ENCODE results near the gene ACTL7B. TPM values are rescaled to one million over a fixed set of nuclear protein-coding genes. Genes with fewer than 3 reads are reported as not detected.

The ACTL7B gene
- total RNA-seq, 4 donors from 2014 or later, result 0.19 to 0.26 TPM; not detected in 2

DNA sequence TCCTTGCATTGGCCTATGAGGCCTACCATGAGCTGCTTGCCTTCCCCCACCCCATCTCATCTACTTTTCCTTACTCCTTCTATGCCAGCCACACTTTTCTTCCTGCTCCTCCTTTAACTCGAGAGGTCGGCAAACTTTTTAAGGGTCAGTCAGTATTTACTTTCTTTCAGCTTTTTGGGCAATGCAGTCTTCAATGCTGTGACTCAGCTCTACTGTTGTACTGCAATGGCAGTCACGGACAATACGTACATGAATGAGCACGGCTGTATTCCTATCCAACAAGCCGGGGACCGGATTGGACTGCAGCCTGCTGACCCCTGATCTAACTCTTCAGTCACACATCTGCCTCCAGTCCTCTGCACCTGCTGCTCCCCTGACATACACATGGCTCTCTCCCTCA is 5.7 kb upstream of the ACTL7B start:
- 91% methylated on average over 7 of the region's 7 CpGs for WGBS
- no peak overlapping the region for H3K27ac ChIP-seq

DNA sequence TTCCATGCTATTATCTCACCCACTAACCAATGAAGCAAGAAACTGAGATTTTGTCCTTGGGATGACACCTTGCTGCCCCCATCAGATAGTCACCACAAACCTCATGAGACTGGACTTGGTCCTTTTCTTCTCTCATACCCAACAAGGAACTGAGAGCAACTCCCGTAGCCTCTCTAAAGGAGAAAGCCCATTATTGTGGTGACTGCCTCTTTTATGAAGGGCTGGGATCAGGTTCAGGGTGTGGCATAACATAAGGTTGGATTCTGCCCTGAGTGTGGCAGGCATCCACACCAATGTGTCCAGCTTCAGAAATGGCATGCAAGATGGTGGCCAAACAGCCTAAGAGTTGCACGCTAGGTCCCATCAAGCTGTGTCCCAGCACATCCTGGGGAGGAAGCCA is 5.0 kb upstream of the ACTL7B start:
- TF ChIP-seq, protein P1, sequence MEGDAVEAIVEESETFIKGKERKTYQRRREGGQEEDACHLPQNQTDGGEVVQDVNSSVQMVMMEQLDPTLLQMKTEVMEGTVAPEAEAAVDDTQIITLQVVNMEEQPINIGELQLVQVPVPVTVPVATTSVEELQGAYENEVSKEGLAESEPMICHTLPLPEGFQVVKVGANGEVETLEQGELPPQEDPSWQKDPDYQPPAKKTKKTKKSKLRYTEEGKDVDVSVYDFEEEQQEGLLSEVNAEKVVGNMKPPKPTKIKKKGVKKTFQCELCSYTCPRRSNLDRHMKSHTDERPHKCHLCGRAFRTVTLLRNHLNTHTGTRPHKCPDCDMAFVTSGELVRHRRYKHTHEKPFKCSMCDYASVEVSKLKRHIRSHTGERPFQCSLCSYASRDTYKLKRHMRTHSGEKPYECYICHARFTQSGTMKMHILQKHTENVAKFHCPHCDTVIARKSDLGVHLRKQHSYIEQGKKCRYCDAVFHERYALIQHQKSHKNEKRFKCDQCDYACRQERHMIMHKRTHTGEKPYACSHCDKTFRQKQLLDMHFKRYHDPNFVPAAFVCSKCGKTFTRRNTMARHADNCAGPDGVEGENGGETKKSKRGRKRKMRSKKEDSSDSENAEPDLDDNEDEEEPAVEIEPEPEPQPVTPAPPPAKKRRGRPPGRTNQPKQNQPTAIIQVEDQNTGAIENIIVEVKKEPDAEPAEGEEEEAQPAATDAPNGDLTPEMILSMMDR (IDR thresholded peaks at IDR 0.05), result no peak
- TF ChIP-seq EP300 (IDR thresholded peaks at IDR 0.05), result no peak
- TF ChIP-seq POLR2A (IDR thresholded peaks at IDR 0.05), result no peak
- no peak for TF ChIP-seq POLR2AphosphoS5 (IDR thresholded peaks at IDR 0.05)
- DNase-seq (ENCODE audit: low spot score in 2 of 2), result no peak
- Histone ChIP-seq H3K27ac (no peak overlapping the region), H3K27me3 (no peaks in the 10 kb centered on the region), H3K36me3 (no peaks in the 10 kb centered on the region), H3K4me3 (no peak overlapping the region), H3K9me3 (no peaks in the 10 kb centered on the region), H3K4me1 (peaks cover 9% of the 10 kb centered on the region)
- WGBS, result 83% methylated on average over 2 of the region's 2 CpGs

More for the DNA sequence above, 5.7 kb upstream of the ACTL7B start:
- Histone ChIP-seq H3K4me3 (no peak overlapping the region), H3K36me3 (no peaks in the 10 kb centered on the region), H3K27me3 (no peaks in the 10 kb centered on the region), H3K4me1 (peaks cover 9% of the 10 kb centered on the region), H3K9me3 (no peaks in the 10 kb centered on the region)
- DNase-seq (ENCODE audit: low spot score in 2 of 2), result no peak
- TF ChIP-seq EP300 (IDR thresholded peaks at IDR 0.05), result no peak
- TF ChIP-seq, protein P1 (IDR thresholded peaks at IDR 0.05), result no peak
- TF ChIP-seq POLR2AphosphoS5 (IDR thresholded peaks at IDR 0.05), result no peak
- no peak for TF ChIP-seq POLR2A (IDR thresholded peaks at IDR 0.05)

DNA sequence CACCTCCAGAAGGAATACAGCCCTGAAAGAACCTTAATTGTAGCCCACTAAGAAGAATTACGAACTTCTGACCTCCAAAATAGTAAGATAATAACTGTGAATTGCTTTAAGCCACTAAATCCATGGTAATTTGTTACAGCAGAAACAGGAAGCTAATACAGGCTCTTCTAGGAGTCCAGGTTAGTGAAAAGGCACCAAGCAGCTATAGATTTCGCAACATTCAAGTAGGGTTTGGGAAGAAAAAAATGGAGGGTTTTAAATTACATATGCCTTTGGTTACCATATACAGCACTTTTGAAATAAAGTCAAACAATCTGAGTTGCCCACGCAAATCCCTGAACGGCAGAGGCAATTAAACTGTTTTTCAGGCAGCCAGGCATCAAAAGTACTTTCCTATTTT is 4.6 kb upstream of the ACTL7B start:
- whole genome bisulfite sequencing, result 92% methylated on average over 4 of the region's 4 CpGs
- no peak overlapping the region for H3K4me3 ChIP-seq
- H3K9me3 ChIP-seq, result no peaks in the 10 kb centered on the region
- no peaks in the 10 kb centered on the region for H3K27me3 ChIP-seq
- TF ChIP-seq POLR2AphosphoS5 (IDR thresholded peaks at IDR 0.05) (no peak), EP300 (IDR thresholded peaks at IDR 0.05) (no peak), POLR2A (IDR thresholded peaks at IDR 0.05) (no peak)
- TF ChIP-seq, protein P1 (IDR thresholded peaks at IDR 0.05), result no peak
- no peak overlapping the region for H3K27ac ChIP-seq
- no peaks in the 10 kb centered on the region for H3K36me3 ChIP-seq
- DNase-seq (ENCODE audit: low spot score in 2 of 2), result no peak
- peaks cover 9% of the 10 kb centered on the region for H3K4me1 ChIP-seq

DNA sequence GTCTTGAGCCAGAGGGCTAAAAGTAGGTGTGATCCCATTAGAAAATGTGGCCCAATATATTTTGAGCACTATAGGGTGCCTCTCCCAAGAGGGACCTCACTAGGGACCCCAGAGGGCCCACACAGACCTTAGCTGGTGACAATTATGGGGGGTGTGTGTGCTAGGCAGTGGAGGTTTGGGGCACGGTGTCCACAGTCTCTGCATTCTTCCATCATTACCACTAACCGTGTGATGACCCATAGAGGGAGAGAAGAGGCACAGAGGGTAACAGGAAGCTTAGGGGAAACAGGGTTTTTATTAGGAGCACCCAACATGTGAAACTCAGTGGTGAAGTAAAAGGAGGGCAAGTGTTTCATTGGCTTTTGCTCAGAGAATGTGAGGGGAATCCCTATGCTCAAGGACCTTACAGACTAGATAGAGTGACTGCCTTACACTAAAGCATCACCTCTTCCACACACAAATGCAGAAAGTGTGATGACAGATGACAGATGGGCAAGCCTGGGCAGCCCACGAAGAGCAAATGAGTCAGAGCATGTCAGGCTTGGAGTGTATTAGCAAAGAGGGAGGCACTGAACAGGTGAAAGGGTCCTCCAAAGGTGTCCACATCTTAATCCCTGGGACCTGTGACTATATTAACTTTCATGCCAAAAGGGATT is 3.8 kb upstream of the ACTL7B start:
- no peak overlapping the region for H3K4me3 ChIP-seq
- WGBS, result 73% methylated on average over 3 of the region's 3 CpGs
- DNase-seq (ENCODE audit: low spot score in 2 of 2), result no peak
- peaks cover 9% of the 10 kb centered on the region for H3K4me1 ChIP-seq
- H3K9me3 ChIP-seq, result no peaks in the 10 kb centered on the region
- TF ChIP-seq EP300 (IDR thresholded peaks at IDR 0.05), result no peak
- TF ChIP-seq, protein P1 (IDR thresholded peaks at IDR 0.05), result no peak
- no peak for TF ChIP-seq POLR2A (IDR thresholded peaks at IDR 0.05)
- no peak for TF ChIP-seq POLR2AphosphoS5 (IDR thresholded peaks at IDR 0.05)
- no peak overlapping the region for H3K27ac ChIP-seq
- no peaks in the 10 kb centered on the region for H3K36me3 ChIP-seq
- H3K27me3 ChIP-seq, result no peaks in the 10 kb centered on the region

DNA sequence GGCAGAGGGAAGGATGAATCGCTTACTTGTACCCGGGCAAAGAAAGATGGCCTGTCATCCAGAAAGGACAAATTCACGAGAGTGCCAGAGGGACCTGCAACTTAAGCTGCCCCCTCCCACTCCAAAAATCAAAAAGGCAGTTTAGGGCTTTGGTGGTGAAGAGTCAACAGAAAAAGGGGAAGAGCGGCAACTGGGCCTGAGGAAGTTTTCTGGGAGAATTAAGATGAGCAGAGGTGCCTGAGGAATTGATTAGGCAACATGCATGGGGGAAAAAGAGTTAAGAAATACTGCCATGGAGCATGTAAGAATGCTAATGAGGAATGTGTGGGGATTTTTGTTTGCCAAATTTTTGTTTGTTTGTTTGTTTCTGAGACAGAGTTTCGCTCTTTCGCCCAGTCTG is 1.8 kb upstream of the ACTL7B start:
- Histone ChIP-seq H3K27ac (no peak overlapping the region), H3K36me3 (no peaks in the 10 kb centered on the region), H3K4me1 (peaks cover 9% of the 10 kb centered on the region), H3K9me3 (no peaks in the 10 kb centered on the region), H3K27me3 (no peaks in the 10 kb centered on the region), H3K4me3 (no peak overlapping the region)
- 75% methylated on average over 6 of the region's 6 CpGs for WGBS
- no peak for DNase-seq (ENCODE audit: low spot score in 2 of 2)
- TF ChIP-seq POLR2AphosphoS5 (IDR thresholded peaks at IDR 0.05) (no peak), EP300 (IDR thresholded peaks at IDR 0.05) (no peak), POLR2A (IDR thresholded peaks at IDR 0.05) (no peak)
- TF ChIP-seq, protein P1 (IDR thresholded peaks at IDR 0.05), result no peak

Data from suprapubic skin (tissue), 4 donors.